ENCODE measurements around the gene ACAN.

ACAN gene

GRCh38 chr15:88913017-88913849, 110.0 kb downstream of the ACAN start, which contains the start of gene MFGE8:
TSS of gene MFGE8 (minus strand) at chr15:88913379. CDS start at chr15:88913319, 60 bp downstream.
- H2BK120ac ChIP-seq (ENCODE audit: low read depth, low read length) = no peak within 1 kb of the TSS
- H3K18ac ChIP-seq (ENCODE audit: low read length) = peak within 1 kb of the TSS; percentile 85
- H3K79me1 ChIP-seq (ENCODE audit: low read depth, low read length) = peaks cover 5% of the 10 kb centered on the region
- H2AFZ ChIP-seq (ENCODE audit: low read length) = peak within 1 kb of the TSS; percentile 99
- H4K91ac ChIP-seq (ENCODE audit: low read depth, low read length, poor library complexity) = no peak within 1 kb of the TSS
- H3K9ac ChIP-seq (ENCODE audit: low read depth, low read length, poor library complexity) = peak within 1 kb of the TSS; percentile 79
- DNase-seq (ENCODE audit: low spot score) = peak; percentile 85
- peak within 1 kb of the TSS; percentile 64 for H3K4me2 ChIP-seq (ENCODE audit: insufficient read depth, low read length, poor library complexity, severe bottlenecking)
- no peak within 1 kb of the TSS for H4K8ac ChIP-seq (ENCODE audit: low read depth, low read length)
- peak within 1 kb of the TSS; percentile 40 for H3K4ac ChIP-seq (ENCODE audit: low read length)
- peaks cover 4 to 19% of the 10 kb centered on the region in 2 donors for H3K4me1 ChIP-seq (ENCODE audit: control insufficient read depth in 2 of 2, insufficient read depth in 1 of 2, low read depth in 1 of 2, low read length in 2 of 2)
- H3K23ac ChIP-seq (ENCODE audit: low read depth, low read length, poor library complexity) = peak within 1 kb of the TSS; percentile 98
- H3K27me3 ChIP-seq (ENCODE audit: control insufficient read depth in 3 of 3, insufficient read depth in 3 of 3, low read depth in 1 of 3, low read length in 3 of 3) = no peaks in the 10 kb centered on the region
- H3K36me3 ChIP-seq (replicated peaks in 1 of 2; ENCODE audit: control insufficient read depth in 2 of 2, insufficient read depth in 2 of 2, low read length in 2 of 2) = peaks cover 8 to 31% of the 10 kb centered on the region in 2 donors
- H2BK15ac ChIP-seq (ENCODE audit: low read length) = peak within 1 kb of the TSS; percentile 71
- H2AK5ac ChIP-seq (ENCODE audit: low read depth, low read length) = peak within 1 kb of the TSS; percentile 98
- no peak within 1 kb of the TSS for H3K14ac ChIP-seq (ENCODE audit: low read length)
- no CpG with 5 or more reads among the region's 67 CpGs for WGBS, 2 donors (ENCODE audit: extremely low coverage in 2 of 2, insufficient read length in 2 of 2, insufficient replicate concordance in 1 of 2)
- H3K27ac ChIP-seq (replicated peaks; ENCODE audit: low read length) = peak within 1 kb of the TSS; percentile 68
- H2BK12ac ChIP-seq (ENCODE audit: low read length) = no peak within 1 kb of the TSS
- peak within 1 kb of the TSS; percentile 73 to 79 for H3K4me3 ChIP-seq (ENCODE audit: low read length in 2 of 2)
- peak within 1 kb of the TSS; percentile 96 for H2BK5ac ChIP-seq (ENCODE audit: low read length)
- no peaks in the 10 kb centered on the region for H3K9me3 ChIP-seq (replicated peaks in 1 of 2; ENCODE audit: control insufficient read depth in 2 of 2, insufficient read depth in 1 of 2, low read depth in 1 of 2, low read length in 2 of 2)

DNA sequence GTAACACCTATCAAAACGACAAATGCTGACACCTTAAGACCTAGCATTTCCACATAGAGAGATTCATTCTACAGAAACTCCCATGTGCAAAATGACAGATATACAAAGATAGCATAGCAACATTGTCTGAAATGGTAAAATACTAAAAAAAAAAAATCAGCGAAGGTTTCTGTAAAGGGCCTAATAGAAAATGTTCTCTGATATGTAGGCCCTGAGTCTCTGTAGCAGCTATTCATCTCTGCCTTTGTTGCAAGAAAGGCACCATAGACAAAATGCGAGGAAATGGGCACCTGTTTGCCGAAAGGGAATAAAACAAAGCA, 110.6 kb downstream of the ACAN start:
- Histone ChIP-seq H3K14ac (ENCODE audit: low read length) (no peak overlapping the region), H3K4me2 (ENCODE audit: insufficient read depth, low read length, poor library complexity, severe bottlenecking) (peak overlapping the region; percentile 64), H3K27ac (replicated peaks; ENCODE audit: low read length) (peak overlapping the region; percentile 68), H2AK5ac (ENCODE audit: low read depth, low read length) (no peak overlapping the region), H3K9me3 (replicated peaks in 1 of 2; ENCODE audit: control insufficient read depth in 2 of 2, insufficient read depth in 1 of 2, low read depth in 1 of 2, low read length in 2 of 2) (no peaks in the 10 kb centered on the region), H4K8ac (ENCODE audit: low read depth, low read length) (no peak overlapping the region), H3K36me3 (replicated peaks in 1 of 2; ENCODE audit: control insufficient read depth in 2 of 2, insufficient read depth in 2 of 2, low read length in 2 of 2) (peaks cover 8 to 25% of the 10 kb centered on the region in 2 donors), H2AFZ (ENCODE audit: low read length) (peak overlapping the region; percentile 99), H3K18ac (ENCODE audit: low read length) (no peak overlapping the region), H3K4me3 (ENCODE audit: low read length in 2 of 2) (peak overlapping the region in 1 of 2 donors; percentile 73), H2BK12ac (ENCODE audit: low read length) (no peak overlapping the region), H3K9ac (ENCODE audit: low read depth, low read length, poor library complexity) (no peak overlapping the region), H2BK5ac (ENCODE audit: low read length) (no peak overlapping the region), H3K4ac (ENCODE audit: low read length) (no peak overlapping the region), H2BK120ac (ENCODE audit: low read depth, low read length) (no peak overlapping the region), H4K91ac (ENCODE audit: low read depth, low read length, poor library complexity) (no peak overlapping the region), H3K23ac (ENCODE audit: low read depth, low read length, poor library complexity) (no peak overlapping the region), H3K4me1 (ENCODE audit: control insufficient read depth in 2 of 2, insufficient read depth in 1 of 2, low read depth in 1 of 2, low read length in 2 of 2) (peaks cover 4 to 19% of the 10 kb centered on the region in 2 donors), H2BK15ac (ENCODE audit: low read length) (no peak overlapping the region), H3K27me3 (ENCODE audit: control insufficient read depth in 3 of 3, insufficient read depth in 3 of 3, low read depth in 1 of 3, low read length in 3 of 3) (no peaks in the 10 kb centered on the region), H3K79me1 (ENCODE audit: low read depth, low read length) (peaks cover 5% of the 10 kb centered on the region)
- no CpG with 5 or more reads among the region's 4 CpGs for WGBS, 2 donors (ENCODE audit: extremely low coverage in 2 of 2, insufficient read length in 2 of 2, insufficient replicate concordance in 1 of 2)
- DNase-seq (ENCODE audit: low spot score) = no peak

- H3K9me3 ChIP-seq (replicated peaks in 1 of 2; ENCODE audit: control insufficient read depth in 2 of 2, insufficient read depth in 1 of 2, low read depth in 1 of 2, low read length in 2 of 2) = no peaks in the 10 kb centered on the region
- no peak overlapping the region for H2BK5ac ChIP-seq (ENCODE audit: low read length)
- no peak overlapping the region for H3K9ac ChIP-seq (ENCODE audit: low read depth, low read length, poor library complexity)
- H3K4me3 ChIP-seq (ENCODE audit: low read length in 2 of 2) = no peak overlapping the region
- no peak overlapping the region for H3K14ac ChIP-seq (ENCODE audit: low read length)
- no peak overlapping the region for H2BK120ac ChIP-seq (ENCODE audit: low read depth, low read length)
- H2BK15ac ChIP-seq (ENCODE audit: low read length) = no peak overlapping the region
- peaks cover 0 to 10% of the 10 kb centered on the region in 2 donors for H3K36me3 ChIP-seq (replicated peaks in 1 of 2; ENCODE audit: control insufficient read depth in 2 of 2, insufficient read depth in 2 of 2, low read length in 2 of 2)
- no peak overlapping the region for H3K4ac ChIP-seq (ENCODE audit: low read length)
- no peak overlapping the region for H3K4me2 ChIP-seq (ENCODE audit: insufficient read depth, low read length, poor library complexity, severe bottlenecking)
- H2AK5ac ChIP-seq (ENCODE audit: low read depth, low read length) = no peak overlapping the region
- H3K18ac ChIP-seq (ENCODE audit: low read length) = no peak overlapping the region
- no peak for DNase-seq (ENCODE audit: low spot score)
- H3K27me3 ChIP-seq (ENCODE audit: control insufficient read depth in 3 of 3, insufficient read depth in 3 of 3, low read depth in 1 of 3, low read length in 3 of 3) = no peaks in the 10 kb centered on the region
- no peak overlapping the region for H4K8ac ChIP-seq (ENCODE audit: low read depth, low read length)
- H3K4me1 ChIP-seq (ENCODE audit: control insufficient read depth in 2 of 2, insufficient read depth in 1 of 2, low read depth in 1 of 2, low read length in 2 of 2) = peaks cover 4 to 11% of the 10 kb centered on the region in 2 donors
- no peak overlapping the region for H3K27ac ChIP-seq (replicated peaks; ENCODE audit: low read length)
- no peak overlapping the region for H2AFZ ChIP-seq (ENCODE audit: low read length)
- WGBS, 2 donors (ENCODE audit: extremely low coverage in 2 of 2, insufficient read length in 2 of 2, insufficient replicate concordance in 1 of 2) = no CpG with 5 or more reads among the region's 10 CpGs
- H4K91ac ChIP-seq (ENCODE audit: low read depth, low read length, poor library complexity) = no peak overlapping the region
- no peak overlapping the region for H3K23ac ChIP-seq (ENCODE audit: low read depth, low read length, poor library complexity)
- no peak overlapping the region for H2BK12ac ChIP-seq (ENCODE audit: low read length)
- peaks cover 5% of the 10 kb centered on the region for H3K79me1 ChIP-seq (ENCODE audit: low read depth, low read length)
Observed at GRCh38 chr15:88915354-88915753, 112.1 kb downstream of the ACAN start.

GRCh38 chr15:88917760-88918159, 114.5 kb downstream of the ACAN start:
- Histone ChIP-seq H3K9me3 (replicated peaks in 1 of 2; ENCODE audit: control insufficient read depth in 2 of 2, insufficient read depth in 1 of 2, low read depth in 1 of 2, low read length in 2 of 2) (no peaks in the 10 kb centered on the region), H3K4me1 (ENCODE audit: control insufficient read depth in 2 of 2, insufficient read depth in 1 of 2, low read depth in 1 of 2, low read length in 2 of 2) (peaks cover 0 to 3% of the 10 kb centered on the region in 2 donors), H3K23ac (ENCODE audit: low read depth, low read length, poor library complexity) (no peak overlapping the region), H3K18ac (ENCODE audit: low read length) (no peak overlapping the region), H2BK5ac (ENCODE audit: low read length) (no peak overlapping the region), H2AK5ac (ENCODE audit: low read depth, low read length) (no peak overlapping the region), H3K14ac (ENCODE audit: low read length) (no peak overlapping the region), H3K27me3 (ENCODE audit: control insufficient read depth in 3 of 3, insufficient read depth in 3 of 3, low read depth in 1 of 3, low read length in 3 of 3) (peaks cover 0 to 9% (median 0%) of the 10 kb centered on the region in 3 experiments), H3K4ac (ENCODE audit: low read length) (no peak overlapping the region), H3K27ac (replicated peaks; ENCODE audit: low read length) (no peak overlapping the region), H3K36me3 (replicated peaks in 1 of 2; ENCODE audit: control insufficient read depth in 2 of 2, insufficient read depth in 2 of 2, low read length in 2 of 2) (no peaks in the 10 kb centered on the region), H4K8ac (ENCODE audit: low read depth, low read length) (no peak overlapping the region), H3K9ac (ENCODE audit: low read depth, low read length, poor library complexity) (no peak overlapping the region), H3K4me3 (ENCODE audit: low read length in 2 of 2) (no peak overlapping the region), H2AFZ (ENCODE audit: low read length) (no peak overlapping the region), H2BK12ac (ENCODE audit: low read length) (no peak overlapping the region), H2BK15ac (ENCODE audit: low read length) (no peak overlapping the region), H2BK120ac (ENCODE audit: low read depth, low read length) (no peak overlapping the region), H3K79me1 (ENCODE audit: low read depth, low read length) (no peaks in the 10 kb centered on the region), H4K91ac (ENCODE audit: low read depth, low read length, poor library complexity) (no peak overlapping the region), H3K4me2 (ENCODE audit: insufficient read depth, low read length, poor library complexity, severe bottlenecking) (no peak overlapping the region)
- DNase-seq (ENCODE audit: low spot score) = no peak
- no CpG with 5 or more reads among the region's 5 CpGs for WGBS, 2 donors (ENCODE audit: extremely low coverage in 2 of 2, insufficient read length in 2 of 2, insufficient replicate concordance in 1 of 2)

Measured in neuronal stem cell (in vitro differentiated cells).